ENCODE measurements around the gene NID1. TPM values are rescaled to one million over a fixed set of nuclear protein-coding genes. Genes with fewer than 3 reads are reported as not detected.

NID1 gene
- total RNA-seq (ENCODE audit: low replicate concordance), result 52.3 and 73.8 TPM in 2 replicates

GRCh38 chr1:236064674-236065508, at the start of gene NID1:
Gene NID1, minus strand, starts transcription at chr1:236065090. Its CDS starts 11 bp downstream, at chr1:236065079.

Other genes starting within 250 kb of the NID1 start
- gene LYST, start 198.2 kb downstream of the NID1 start, total RNA-seq (ENCODE audit: low replicate concordance), result 10.4 and 31.7 TPM in 2 replicates
- 6.5 and 19.0 TPM in 2 replicates for gene GPR137B, start 77.4 kb upstream of the NID1 start, total RNA-seq (ENCODE audit: low replicate concordance)
- gene ERO1B, start 216.9 kb upstream of the NID1 start, total RNA-seq (ENCODE audit: low replicate concordance), result 0.45 and 1.9 TPM in 2 replicates

Measured in smooth muscle cell of the coronary artery (primary cell).